ENCODE results near the gene GPR101.
"Not testable (repeated sequence)": the region's sequence is repeated elsewhere in the genome, so short reads cannot be mapped to it uniquely, and the experiment has no call there.

The GPR101 gene

DNA sequence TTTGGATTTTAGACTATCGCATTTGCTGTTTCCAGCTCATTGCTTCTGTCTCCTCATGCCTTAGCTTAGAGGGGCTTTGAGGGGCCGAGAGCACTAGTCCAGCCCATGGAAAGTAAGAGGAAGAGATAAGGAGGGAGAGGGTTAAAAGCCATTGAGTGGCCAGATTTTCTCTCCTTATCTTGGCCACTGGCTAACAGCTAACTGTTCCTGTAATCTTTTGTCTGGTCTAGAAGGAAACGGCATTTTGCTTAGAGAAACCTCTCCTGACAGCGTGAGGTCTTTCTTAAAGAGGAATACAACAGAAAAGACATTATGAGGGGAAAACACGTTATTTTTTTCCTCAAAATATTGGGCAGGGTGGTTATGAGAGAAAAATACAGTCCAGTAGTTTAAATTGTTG lies 7.9 kb downstream of the GPR101 start:
- no peak for DNase-seq

DNA sequence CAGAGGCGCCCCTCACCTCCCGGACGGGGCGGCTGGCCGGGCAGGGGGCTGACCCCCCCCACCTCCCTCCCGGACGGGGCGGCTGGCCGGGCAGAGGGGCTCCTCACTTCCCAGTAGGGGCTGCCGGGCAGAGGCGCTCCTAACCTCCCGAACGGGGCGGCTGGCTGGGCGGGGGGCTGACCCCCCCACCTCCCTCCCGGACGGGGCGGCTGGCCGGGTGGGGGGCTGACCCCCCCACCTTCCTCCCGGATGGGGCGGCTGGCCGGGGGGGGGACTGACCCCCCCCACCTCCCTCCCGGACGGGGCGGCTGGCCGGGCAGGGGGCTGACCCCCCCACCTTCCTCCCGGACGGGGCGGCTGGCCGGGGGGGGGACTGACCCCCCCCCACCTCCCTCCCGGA lies 33.6 kb downstream of the GPR101 start:
- not testable (repeated sequence) for DNase-seq

DNA sequence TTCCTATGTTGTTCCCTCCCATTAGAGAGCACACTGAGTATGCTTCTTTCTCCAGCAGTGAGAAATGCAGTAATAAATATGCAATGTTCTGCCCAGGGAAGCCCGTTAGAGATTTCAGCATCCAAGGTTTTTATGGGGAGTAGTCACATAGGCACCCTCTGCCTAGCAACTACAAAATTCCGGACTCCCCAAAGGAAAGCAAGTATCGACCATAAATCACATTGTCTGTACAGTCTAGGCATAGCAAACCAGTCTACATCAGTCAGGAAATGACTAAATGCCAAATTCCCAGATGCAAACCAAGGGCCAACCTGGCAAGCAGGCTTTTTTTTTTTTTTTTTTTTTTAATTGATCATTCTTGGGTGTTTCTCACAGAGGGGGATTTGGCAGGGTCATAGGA lies 34.8 kb downstream of the GPR101 start:
- DNase-seq, result no peak
